Suprapubic skin (tissue), 4 donors: ENCODE results near the gene ATXN10. TPM values are rescaled to one million over a fixed set of nuclear protein-coding genes. Genes with fewer than 3 reads are reported as not detected.

Experiments
- DNase-seq, 2 donors: peaks; one replicate each; pipeline ENCODE4 v3.0.0-alpha.2; 2019; ENCODE audit warnings: low spot score in 2 of 2
- H3K27ac ChIP-seq: fragments of 200-600 bp; sonication (generic); one replicate; pipeline ENCODE4 v1.5.1; 2019
- H3K27me3 ChIP-seq: fragments of 200-600 bp; sonication (generic); one replicate; pipeline ENCODE4 v1.5.1; 2019
- H3K36me3 ChIP-seq: fragments of 200-600 bp; sonication (generic); one replicate; pipeline ENCODE4 v1.5.1; 2019
- H3K4me1 ChIP-seq: fragments of 200-600 bp; sonication (generic); one replicate; pipeline ENCODE4 v1.5.1; 2019
- H3K4me3 ChIP-seq: fragments of 200-600 bp; sonication (generic); one replicate; pipeline ENCODE4 v1.5.1; 2019; ENCODE audit warnings: mild to moderate bottlenecking
- H3K9me3 ChIP-seq: fragments of 200-600 bp; sonication (generic); one replicate; pipeline ENCODE4 v1.5.1; 2019
- CTCF ChIP-seq, 2 donors: fragments of 200-600 bp in 1 of 2; fragments of 450-650 bp in 1 of 2; sonication (generic) in 1 of 2; IDR thresholded peaks; one replicate each; pipeline ENCODE4 v1.5.1; 2016 to 2019; ENCODE audit warnings: antibody characterized with exemption in 2 of 2, mild to moderate bottlenecking in 1 of 2, moderate library complexity in 1 of 2
- EP300 ChIP-seq: sonication (generic); formaldehyde crosslinking; IDR thresholded peaks from one replicate; pipeline ENCODE4 v1.6.1; 2017; ENCODE audit warnings: antibody characterized with exemption
- POLR2A ChIP-seq, 2 donors: fragments of 450-650 bp; IDR thresholded peaks; one replicate each; pipeline ENCODE4 v1.6.1; 2017; ENCODE audit warnings: antibody characterized with exemption in 2 of 2, mild to moderate bottlenecking in 2 of 2, moderate library complexity in 2 of 2
- POLR2AphosphoS5 ChIP-seq, 3 donors: sonication (generic); formaldehyde crosslinking; IDR thresholded peaks; one replicate each; pipeline ENCODE4 v1.6.1; 2017; ENCODE audit warnings: antibody characterized with exemption in 3 of 3
- WGBS: methylation state at CpG from one replicate; pipeline ENCODE4 v1.1.5; 2018; 5-methylcytosine and 5-hydroxymethylcytosine counted together
- total RNA-seq, 4 donors: library from RNA; depleted of rRNA; stranded (reverse); fragments of >200 nt; gene quantifications; one replicate each; pipeline ENCODE4 v1.1.0, GENCODE V29; 2016

Gene ATXN10
- total RNA-seq, 4 donors from 2014 or later: 63.2 to 79.0 (median 68.8) TPM

DNA sequence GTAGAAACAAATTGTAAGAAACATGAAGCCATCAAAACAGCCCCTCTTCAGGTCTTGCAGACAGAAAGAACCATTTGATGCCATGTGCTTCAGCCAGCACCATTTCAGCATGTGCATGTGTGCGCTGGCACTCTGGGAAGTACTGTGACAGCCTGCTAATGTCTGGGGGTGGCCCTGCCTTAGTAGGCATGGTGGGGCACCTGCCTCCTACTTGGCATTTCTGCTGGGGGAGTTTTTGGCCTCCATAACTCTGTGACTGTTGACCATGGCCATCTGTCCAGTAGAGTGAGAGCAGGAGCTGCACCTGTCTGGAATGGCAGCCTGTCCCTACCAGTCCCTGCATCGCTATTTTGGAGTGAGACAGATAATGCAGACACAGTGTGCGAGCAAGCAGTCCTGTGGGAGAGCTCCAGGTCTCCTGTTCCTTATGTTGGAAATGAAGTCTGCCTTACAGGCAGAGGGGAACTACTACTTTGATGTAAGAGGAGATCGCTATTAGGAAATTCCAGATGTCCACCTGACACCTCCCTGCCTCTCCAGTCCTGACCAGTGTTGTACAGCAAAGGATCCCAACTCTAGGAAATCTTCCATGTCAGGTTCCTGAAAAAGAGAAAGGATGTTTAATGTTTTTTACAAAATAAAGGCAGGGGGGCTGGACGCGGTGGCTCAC lies 102.5 kb downstream of the ATXN10 start:
- TF ChIP-seq EP300 (no peak), CTCF (IDR thresholded peaks at IDR 0.05) (no peak), POLR2AphosphoS5 (IDR thresholded peaks at IDR 0.05) (no peak), POLR2A (IDR thresholded peaks at IDR 0.05) (no peak)
- Histone ChIP-seq H3K27ac (no peak overlapping the region), H3K27me3 (no peaks in the 10 kb centered on the region), H3K4me1 (no peaks in the 10 kb centered on the region), H3K36me3 (peaks cover 5% of the 10 kb centered on the region), H3K4me3 (no peak overlapping the region), H3K9me3 (no peaks in the 10 kb centered on the region)
- no peak for DNase-seq
- 97% methylated on average over 6 of the region's 6 CpGs for WGBS

- WGBS: 78% methylated on average over 1 of the region's 1 CpG
Observed at GRCh38 chr22:45775062-45775461, 103.4 kb downstream of the ATXN10 start.

GRCh38 chr22:45775569-45776312 lies 104.1 kb downstream of the ATXN10 start:
- TF ChIP-seq POLR2AphosphoS5 (IDR thresholded peaks at IDR 0.05): no peak
- TF ChIP-seq CTCF (IDR thresholded peaks at IDR 0.05): no peak
- TF ChIP-seq EP300: no peak
- no peak for TF ChIP-seq POLR2A (IDR thresholded peaks at IDR 0.05)
- WGBS: 88% methylated on average over 14 of the region's 14 CpGs
- no peak overlapping the region for H3K4me3 ChIP-seq

More at GRCh38 chr22:45775062-45775461, 103.4 kb downstream of the ATXN10 start:
- no peak for TF ChIP-seq POLR2A (IDR thresholded peaks at IDR 0.05)
- TF ChIP-seq CTCF (IDR thresholded peaks at IDR 0.05): no peak
- TF ChIP-seq POLR2AphosphoS5 (IDR thresholded peaks at IDR 0.05): no peak
- TF ChIP-seq EP300: no peak
- H3K9me3 ChIP-seq: no peaks in the 10 kb centered on the region
- no peak overlapping the region for H3K4me3 ChIP-seq
- DNase-seq: no peak
- H3K27ac ChIP-seq: no peak overlapping the region
- no peaks in the 10 kb centered on the region for H3K4me1 ChIP-seq
- peaks cover 8% of the 10 kb centered on the region for H3K36me3 ChIP-seq
- H3K27me3 ChIP-seq: no peaks in the 10 kb centered on the region

GRCh38 chr22:45776313-45776585 lies 104.6 kb downstream of the ATXN10 start:
- Histone ChIP-seq H3K27me3 (no peaks in the 10 kb centered on the region), H3K27ac (no peak overlapping the region), H3K4me1 (no peaks in the 10 kb centered on the region), H3K36me3 (peaks cover 3% of the 10 kb centered on the region), H3K9me3 (no peaks in the 10 kb centered on the region), H3K4me3 (no peak overlapping the region)
- TF ChIP-seq EP300 (no peak), CTCF (IDR thresholded peaks at IDR 0.05) (no peak), POLR2AphosphoS5 (IDR thresholded peaks at IDR 0.05) (no peak), POLR2A (IDR thresholded peaks at IDR 0.05) (no peak)
- no peak for DNase-seq
- 91% methylated on average over 2 of the region's 2 CpGs for WGBS

More at GRCh38 chr22:45775569-45776312, 104.1 kb downstream of the ATXN10 start:
- Histone ChIP-seq H3K9me3 (no peaks in the 10 kb centered on the region), H3K27me3 (no peaks in the 10 kb centered on the region), H3K4me1 (no peaks in the 10 kb centered on the region), H3K27ac (no peak overlapping the region), H3K36me3 (peaks cover 4% of the 10 kb centered on the region)
- no peak for DNase-seq

DNA sequence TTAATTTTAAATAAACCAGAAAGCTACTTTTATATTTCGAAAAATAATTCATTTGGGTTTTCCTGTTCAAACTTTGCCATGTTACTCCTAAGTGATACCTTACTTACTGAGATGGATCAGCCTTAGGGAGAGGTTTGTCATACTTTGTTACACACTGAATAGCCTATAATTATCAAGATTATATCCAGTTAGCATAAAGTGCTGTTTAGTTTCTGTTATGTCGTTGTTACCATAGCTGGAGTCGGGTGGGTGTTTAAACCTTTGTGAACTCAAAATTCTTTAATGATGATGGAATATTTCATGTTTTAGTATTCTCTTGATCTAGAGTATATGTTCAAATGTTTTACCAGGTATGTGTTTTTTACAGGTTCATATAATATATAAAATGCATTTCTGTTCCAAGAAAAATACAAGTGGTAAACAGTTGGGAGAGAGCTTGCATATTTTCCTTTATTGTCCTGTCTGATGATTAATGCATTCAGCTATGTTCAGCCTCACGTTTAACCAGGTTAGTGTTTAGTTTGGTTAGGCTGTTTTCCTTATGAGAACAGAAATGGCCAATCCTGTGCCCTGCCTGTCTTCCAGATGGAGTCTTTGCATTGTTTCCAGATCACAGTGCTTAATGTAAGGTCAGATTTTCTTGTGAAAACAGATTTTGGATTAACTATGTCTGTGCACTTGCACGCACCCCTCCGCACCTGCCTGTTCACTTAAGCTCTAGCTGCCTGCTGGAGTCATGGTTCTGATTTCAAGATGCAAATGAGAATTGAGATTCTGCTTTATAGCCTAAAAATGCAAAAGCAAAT lies 105.6 kb downstream of the ATXN10 start:
- DNase-seq: no peak
- WGBS: 71% methylated on average over 6 of the region's 6 CpGs
- Histone ChIP-seq H3K9me3 (no peaks in the 10 kb centered on the region), H3K4me3 (no peak overlapping the region), H3K4me1 (no peaks in the 10 kb centered on the region), H3K27me3 (no peaks in the 10 kb centered on the region), H3K36me3 (peaks cover 3% of the 10 kb centered on the region), H3K27ac (no peak overlapping the region)
- TF ChIP-seq POLR2A (IDR thresholded peaks at IDR 0.05): no peak
- no peak for TF ChIP-seq EP300
- no peak for TF ChIP-seq CTCF (IDR thresholded peaks at IDR 0.05)
